Measurements from ENCODE around the gene IL19.

- no peak for TF ChIP-seq CTCF (IDR thresholded peaks at IDR 0.05; ENCODE audit: poor library complexity)
- no peak for TF ChIP-seq EZH2phosphoT487 (IDR thresholded peaks at IDR 0.05; ENCODE audit: low read depth, severe bottlenecking, unreplicated experiment)
- no peak for TF ChIP-seq EZH2 (IDR thresholded peaks at IDR 0.05; ENCODE audit: borderline replicate concordance)
These were observed 9.1 kb downstream of the IL19 start for GRCh38 chr1:206779638-206780037.

All from hepatocyte (in vitro differentiated cells).